Measurements from ENCODE around the gene SUGCT.

DNA sequence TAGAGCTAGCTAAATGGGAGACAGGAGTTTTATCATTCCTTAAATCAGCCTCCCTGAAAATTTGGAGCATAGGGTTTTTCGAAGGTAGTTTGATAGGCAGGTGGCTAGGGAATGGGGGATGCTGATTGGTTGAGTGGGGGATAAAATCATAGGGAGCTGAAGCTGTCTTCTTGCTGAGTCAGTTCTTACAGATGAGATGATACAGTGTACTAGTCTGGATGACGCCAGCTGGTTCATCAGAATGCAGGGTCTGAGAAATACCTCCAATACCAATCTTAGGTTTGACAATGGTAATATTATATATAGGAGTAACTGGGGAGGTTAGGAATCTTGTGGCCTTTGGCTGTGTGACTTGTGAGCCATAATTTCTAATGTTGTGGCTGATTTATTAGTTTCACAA lies 271.2 kb downstream of the SUGCT start:
- TF ChIP-seq, protein P1, sequence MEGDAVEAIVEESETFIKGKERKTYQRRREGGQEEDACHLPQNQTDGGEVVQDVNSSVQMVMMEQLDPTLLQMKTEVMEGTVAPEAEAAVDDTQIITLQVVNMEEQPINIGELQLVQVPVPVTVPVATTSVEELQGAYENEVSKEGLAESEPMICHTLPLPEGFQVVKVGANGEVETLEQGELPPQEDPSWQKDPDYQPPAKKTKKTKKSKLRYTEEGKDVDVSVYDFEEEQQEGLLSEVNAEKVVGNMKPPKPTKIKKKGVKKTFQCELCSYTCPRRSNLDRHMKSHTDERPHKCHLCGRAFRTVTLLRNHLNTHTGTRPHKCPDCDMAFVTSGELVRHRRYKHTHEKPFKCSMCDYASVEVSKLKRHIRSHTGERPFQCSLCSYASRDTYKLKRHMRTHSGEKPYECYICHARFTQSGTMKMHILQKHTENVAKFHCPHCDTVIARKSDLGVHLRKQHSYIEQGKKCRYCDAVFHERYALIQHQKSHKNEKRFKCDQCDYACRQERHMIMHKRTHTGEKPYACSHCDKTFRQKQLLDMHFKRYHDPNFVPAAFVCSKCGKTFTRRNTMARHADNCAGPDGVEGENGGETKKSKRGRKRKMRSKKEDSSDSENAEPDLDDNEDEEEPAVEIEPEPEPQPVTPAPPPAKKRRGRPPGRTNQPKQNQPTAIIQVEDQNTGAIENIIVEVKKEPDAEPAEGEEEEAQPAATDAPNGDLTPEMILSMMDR (IDR thresholded peaks at IDR 0.05), result no peak
- TF ChIP-seq EP300 (IDR thresholded peaks at IDR 0.05) (no peak), POLR2AphosphoS5 (IDR thresholded peaks at IDR 0.05) (no peak), POLR2A (IDR thresholded peaks at IDR 0.05) (no peak)
